ENCODE measurements around the gene METTL27. TPM values are rescaled to one million over a fixed set of nuclear protein-coding genes. Genes with fewer than 3 reads are reported as not detected.

METTL27 gene, protein sequence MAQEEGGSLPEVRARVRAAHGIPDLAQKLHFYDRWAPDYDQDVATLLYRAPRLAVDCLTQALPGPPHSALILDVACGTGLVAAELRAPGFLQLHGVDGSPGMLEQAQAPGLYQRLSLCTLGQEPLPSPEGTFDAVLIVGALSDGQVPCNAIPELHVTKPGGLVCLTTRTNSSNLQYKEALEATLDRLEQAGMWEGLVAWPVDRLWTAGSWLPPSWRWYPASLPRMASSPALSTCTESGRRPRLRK
- total RNA-seq (2021; fragmentation: NEBNext Ultra II Directional; extraction: Animal tissue kit (Norgen Biotek cat#: 25700)), result 5.6 and 6.2 TPM in 2 replicates
- polyA plus RNA-seq (2011; rRNA removed), result 12.0 and 21.6 TPM in 2 replicates
- polyA plus RNA-seq (2011; cell fraction: cytosol; rRNA removed), result 14.6 TPM
- polyA plus RNA-seq (2011; cell fraction: nucleus; rRNA removed), result 19.1 TPM
- 4.4 to 11.8 TPM (median 8.7 TPM) in 4 replicates for polyA plus RNA-seq (2012, experiment 1 of 2)
- polyA plus RNA-seq (2012, experiment 2 of 2), result 5.8 TPM
- 3.1 TPM for polyA plus RNA-seq (2013, experiment 1 of 2)
- polyA plus RNA-seq (2013, experiment 2 of 2), result 2.6 TPM
- polyA minus RNA-seq (2011; rRNA and poly(A)+ RNA removed), result 3.9 and 8.7 TPM in 2 replicates
- 5.5 TPM for polyA minus RNA-seq (2011; cell fraction: cytosol; rRNA and poly(A)+ RNA removed)
- 14.0 TPM for polyA minus RNA-seq (2011; cell fraction: nucleus; rRNA and poly(A)+ RNA removed)
- long read RNA-seq, experiment 1, partial matches to known transcripts, result 0 of 1 reads
- long read RNA-seq, experiment 1, other reads (novel, unspliced or antisense), result 1 of 1 reads
- long read RNA-seq, experiment 2, partial matches to known transcripts, result 0 of 6 reads
- long read RNA-seq, experiment 2, other reads (novel, unspliced or antisense), result 5 of 6 reads

DNA sequence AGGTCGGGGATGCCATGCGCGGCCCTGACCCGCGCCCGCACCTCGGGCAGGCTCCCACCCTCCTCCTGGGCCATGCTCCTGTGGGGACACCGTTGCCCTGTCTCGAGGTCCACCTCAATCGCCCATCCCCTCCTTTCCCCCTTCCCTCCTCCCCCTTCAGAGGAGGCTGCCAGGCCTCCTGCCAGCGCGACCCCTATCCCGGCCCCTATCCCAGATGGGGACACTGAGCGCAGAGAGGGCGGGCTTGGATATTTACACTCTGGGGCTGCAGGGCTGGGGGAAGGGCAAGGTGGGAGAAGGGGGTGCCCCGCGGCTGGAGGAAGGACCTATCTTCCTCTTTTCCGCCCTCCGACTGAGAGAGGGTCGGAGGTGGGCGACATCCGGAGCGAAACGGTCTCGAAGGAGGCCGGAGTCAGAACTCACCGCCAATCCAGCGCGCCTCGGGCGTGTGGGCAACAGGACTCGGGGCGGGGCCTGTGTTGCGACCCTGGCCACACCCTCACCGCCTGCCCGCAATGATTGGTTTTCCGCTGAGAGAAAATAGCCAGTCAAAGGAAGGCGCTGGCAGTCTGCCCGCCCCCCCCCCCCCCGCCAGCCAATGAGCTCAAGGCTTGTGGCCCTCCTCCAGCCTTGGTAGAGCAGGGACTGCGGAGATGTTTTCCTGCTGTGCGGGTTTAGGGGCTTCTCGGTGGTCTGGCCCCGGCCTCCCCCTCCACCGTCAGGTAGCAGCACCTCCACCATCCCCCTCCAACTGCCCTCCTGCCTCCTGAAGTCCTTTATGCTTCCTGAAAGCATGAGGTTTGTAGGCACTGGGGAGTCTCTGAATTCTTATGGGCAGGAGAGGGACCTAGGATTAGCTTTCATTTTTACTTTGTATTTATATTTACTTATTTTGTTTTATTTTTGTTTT is at the start of gene METTL27:
TSS of gene METTL27 (minus strand) at position 450 of the 910 bp plus-strand sequence. CDS start at position 74, 376 bp downstream.
- Histone ChIP-seq H3K4me3 (ENCODE audit: extremely low read depth in 1 of 4, insufficient read depth in 2 of 4, low read depth in 3 of 4, low read length in 4 of 4) (peak within 1 kb of the TSS; percentile 52 to 78 (median 58)), H3K79me1 (ENCODE audit: low read depth, low read length) (no peaks in the 10 kb centered on the region), H4K20me1 (replicated peaks in 1 of 2; ENCODE audit: control insufficient read depth in 1 of 2, insufficient read depth in 2 of 2, low read length in 2 of 2) (no peaks in the 10 kb centered on the region), H3K4ac (replicated peaks; ENCODE audit: insufficient read length, low read depth, low read length) (peak within 1 kb of the TSS; percentile 91), H3K36me3 (ENCODE audit: control insufficient read depth in 2 of 4, insufficient read depth in 4 of 4, low read length in 3 of 4) (no peaks in the 10 kb centered on the region), H2BK12ac (ENCODE audit: low read depth, low read length) (peak within 1 kb of the TSS; percentile 60; the same call in 1 of the 2 replicates), H3K9ac (replicated peaks in 1 of 4; ENCODE audit: extremely low read depth in 1 of 4, low read depth in 3 of 4, low read length in 3 of 4) (peak within 1 kb of the TSS in 3 of 4 experiments; percentile 56 to 78 (median 60); a peak in 6 of 7 replicates), H4K91ac (replicated peaks; ENCODE audit: insufficient read length, low read length) (peak within 1 kb of the TSS; percentile 85), H2BK5ac (ENCODE audit: low read depth, low read length) (peak within 1 kb of the TSS; percentile 87; the same call in 1 of the 2 replicates), H3K56ac (replicated peaks; ENCODE audit: insufficient read length, low read depth, low read length) (peak within 1 kb of the TSS; percentile 82), H3K27ac (ENCODE audit: low read depth, low read length) (0 out of 2 replicates have a peak within 1 kb of the TSS, but pooled peaks have one; percentile 61), H4K5ac (ENCODE audit: insufficient read length, low read depth, low read length) (peak within 1 kb of the TSS; percentile 97), H3K4me1 (replicated peaks in 1 of 4; ENCODE audit: control insufficient read depth in 3 of 4, insufficient read depth in 4 of 4, low read length in 3 of 4) (peaks cover 0 to 11% (median 5%) of the 10 kb centered on the region in 4 experiments; a peak in 5 of 7 replicates), H3K4me2 (ENCODE audit: insufficient read depth in 1 of 2, low read depth in 2 of 2, low read length in 2 of 2) (peak within 1 kb of the TSS; percentile 63 to 96), H2AFZ (ENCODE audit: low read length) (peak within 1 kb of the TSS; percentile 95; the same call in 1 of the 2 replicates), H3K79me2 (ENCODE audit: control insufficient read depth in 1 of 2, insufficient read depth in 2 of 2, low read length in 2 of 2) (no peaks in the 10 kb centered on the region), H3K9me3 (ENCODE audit: insufficient read depth in 2 of 2, low read depth in 1 of 2, low read length in 1 of 2) (no peaks in the 10 kb centered on the region; a peak in 1 of 4 replicates), H2BK120ac (replicated peaks; ENCODE audit: low read depth, low read length) (peak within 1 kb of the TSS; percentile 64), H2AK5ac (ENCODE audit: low read depth, low read length) (peak within 1 kb of the TSS; percentile 53; the same call in 1 of the 2 replicates), H3K23me2 (ENCODE audit: low read depth, low read length) (peaks cover 6% of the 10 kb centered on the region; the same call in 1 of the 2 replicates), H3K14ac (ENCODE audit: insufficient read length) (peak within 1 kb of the TSS; percentile 40), H4K8ac (ENCODE audit: extremely low read depth, insufficient read depth, low read length) (peak within 1 kb of the TSS; percentile 88), H3K23ac (ENCODE audit: insufficient read length) (no peak within 1 kb of the TSS), H3K27me3 (replicated peaks in 1 of 4; ENCODE audit: control insufficient read depth in 3 of 4, extremely low read depth in 1 of 4, insufficient read depth in 3 of 4, low read length in 3 of 4) (no peaks in the 10 kb centered on the region), H2BK20ac (ENCODE audit: low read length) (0 out of 2 replicates have a peak within 1 kb of the TSS, but pooled peaks have one; percentile 61), H3K18ac (ENCODE audit: extremely low read depth, low read length) (peak within 1 kb of the TSS; percentile 87), H2BK15ac (ENCODE audit: low read length) (0 out of 2 replicates have a peak within 1 kb of the TSS, but pooled peaks have one; percentile 29)
- POLR2A ChIA-PET (ENCODE audit: partially characterized antibody), result interaction anchor here (0.7 to 6.5 kb wide), 10 partner anchors 8 to 108 kb away, joined by 3 to 96 read pairs (median 4); partner anchors contain the start of genes CLDN3 and CLDN4
- DNase-seq (ENCODE audit: low read depth in 1 of 2, low spot score in 2 of 2), result peak; percentile 82 to 91
- CTCF ChIA-PET (ENCODE audit: partially characterized antibody), result interaction anchor here (0.6 to 7.1 kb wide), 8 partner anchors 10 to 184 kb away, joined by 3 to 65 read pairs (median 10); partner anchors contain the start of genes ABHD11 and CLDN4
- WGBS, 2 experiments (ENCODE audit: extremely low coverage in 1 of 2, insufficient coverage in 1 of 2, insufficient read length in 1 of 2, insufficient replicate concordance in 2 of 2, low coverage in 1 of 2, low lambda C conversion rate in 2 of 2, missing lambda C conversion rate in 1 of 2), result 27% methylated on average over 19 of the region's 45 CpGs; no CpG with 5 or more reads in 1 of the 2 experiments
- FAIRE-seq, result no peak
- TF ChIP-seq, protein P1, sequence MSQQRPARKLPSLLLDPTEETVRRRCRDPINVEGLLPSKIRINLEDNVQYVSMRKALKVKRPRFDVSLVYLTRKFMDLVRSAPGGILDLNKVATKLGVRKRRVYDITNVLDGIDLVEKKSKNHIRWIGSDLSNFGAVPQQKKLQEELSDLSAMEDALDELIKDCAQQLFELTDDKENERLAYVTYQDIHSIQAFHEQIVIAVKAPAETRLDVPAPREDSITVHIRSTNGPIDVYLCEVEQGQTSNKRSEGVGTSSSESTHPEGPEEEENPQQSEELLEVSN (IDR thresholded peaks at IDR 0.05), result no peak
- 0 out of 2 replicates have a peak, but pooled peaks have one; percentile 23 for TF ChIP-seq SP1 (IDR thresholded peaks at IDR 0.05; ENCODE audit: low read depth, low read length)
- TF ChIP-seq, protein P2, sequence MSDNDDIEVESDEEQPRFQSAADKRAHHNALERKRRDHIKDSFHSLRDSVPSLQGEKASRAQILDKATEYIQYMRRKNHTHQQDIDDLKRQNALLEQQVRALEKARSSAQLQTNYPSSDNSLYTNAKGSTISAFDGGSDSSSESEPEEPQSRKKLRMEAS (IDR thresholded peaks at IDR 0.05), result 0 out of 2 replicates have a peak, but pooled peaks have one; percentile 6
- TF ChIP-seq TEAD4 (IDR thresholded peaks at IDR 0.05; ENCODE audit: low read depth, low read length), result no peak
- peak; percentile 77 for TF ChIP-seq PHF8 (conservative IDR thresholded peaks at IDR 0.05; ENCODE audit: low read depth, low read length)

Measured in H1 (cell line).